ENCODE results near the gene SLC35E4.
A peak's percentile ranks its signal among the peaks of the same experiment; 100 is the strongest.
"Not testable (repeated sequence)": the region's sequence is repeated elsewhere in the genome, so short reads cannot be mapped to it uniquely, and the experiment has no call there.

SLC35E4 gene

GRCh38 chr22:30635273-30636225, at the start of gene SLC35E4:
TSS of gene SLC35E4 (plus strand) at chr22:30635781. CDS start at chr22:30636451, 670 bp downstream.
- peak; percentile 66 to 98 (median 93) for DNase-seq

GRCh38 chr22:30586414-30586813, 49.2 kb upstream of the SLC35E4 start:
- DNase-seq: no peak

- DNase-seq: no peak
Measured at GRCh38 chr22:30591191-30591587, 44.4 kb upstream of the SLC35E4 start.

GRCh38 chr22:30591588-30592359, 43.8 kb upstream of the SLC35E4 start, which contains the start of gene PES1:
TSS of gene PES1 (minus strand) at chr22:30591910. CDS start at chr22:30591833, 77 bp downstream.
- peak; percentile 53 to 97 (median 91) for DNase-seq

GRCh38 chr22:30592360-30592713, 43.2 kb upstream of the SLC35E4 start:
- not testable (repeated sequence) for DNase-seq

- DNase-seq: no peak
Measured at GRCh38 chr22:30596199-30596598, 39.4 kb upstream of the SLC35E4 start.

- DNase-seq: no peak
Measured at GRCh38 chr22:30596886-30597285, 38.7 kb upstream of the SLC35E4 start.

GRCh38 chr22:30598986-30599385, 36.6 kb upstream of the SLC35E4 start:
- DNase-seq: no peak

GRCh38 chr22:30600921-30601320, 34.7 kb upstream of the SLC35E4 start:
- DNase-seq: no peak

- no peak for DNase-seq
Measured at GRCh38 chr22:30601464-30601863, 34.1 kb upstream of the SLC35E4 start.

GRCh38 chr22:30602049-30602448, 33.5 kb upstream of the SLC35E4 start:
- peak in 2 of 56 donors; percentile 7 for DNase-seq

GRCh38 chr22:30603801-30604200, 31.8 kb upstream of the SLC35E4 start:
- DNase-seq: no peak

GRCh38 chr22:30604723-30605122, 30.9 kb upstream of the SLC35E4 start:
- no peak for DNase-seq

- DNase-seq: peak in 20 of 56 donors; percentile 1 to 39 (median 10)
Measured at GRCh38 chr22:30605449-30606110, 30.0 kb upstream of the SLC35E4 start.

GRCh38 chr22:30606455-30607299, 28.9 kb upstream of the SLC35E4 start, which contains the start of gene TCN2:
TSS of gene TCN2 (plus strand) at chr22:30607174. CDS start at chr22:30607332, 158 bp downstream.
- peak; percentile 11 to 87 (median 71) for DNase-seq

GRCh38 chr22:30607300-30607930, 28.2 kb upstream of the SLC35E4 start:
- no peak for DNase-seq

- no peak for DNase-seq
Measured at GRCh38 chr22:30607939-30608338, 27.6 kb upstream of the SLC35E4 start.

GRCh38 chr22:30609260-30610185, 26.1 kb upstream of the SLC35E4 start:
- DNase-seq: peak in 8 of 56 donors; percentile 1 to 17 (median 6)

- peak in 1 of 56 donors; percentile 10 for DNase-seq
Measured at GRCh38 chr22:30610299-30610698, 25.3 kb upstream of the SLC35E4 start.
